Endodermal cell (in vitro differentiated cells): Measurements from ENCODE around the gene CDH13. TPM values are rescaled to one million over a fixed set of nuclear protein-coding genes. Genes with fewer than 3 reads are reported as not detected.
A peak's percentile ranks its signal among the peaks of the same experiment; 100 is the strongest.

Experiments
- DNase-seq: peaks from one replicate; pipeline ENCODE4 v3.0.0-alpha.2; 2017
- H3K27ac ChIP-seq: 2 replicates; pipeline ENCODE4 v1.5.1; 2013; ENCODE audit warnings: mild to moderate bottlenecking, low read depth, low read length, moderate library complexity
- H3K27me3 ChIP-seq: 2 replicates; pipeline ENCODE4 v1.6.1; 2013; ENCODE audit warnings: mild to moderate bottlenecking, low read length, moderate library complexity; ENCODE audit not compliant: insufficient read depth, control insufficient read depth, poor library complexity, severe bottlenecking
- H3K36me3 ChIP-seq: 2 replicates; pipeline ENCODE4 v1.7.0; 2013; ENCODE audit warnings: mild to moderate bottlenecking, low read length, moderate library complexity; ENCODE audit not compliant: control insufficient read depth, insufficient read depth
- H3K4me1 ChIP-seq: one replicate; pipeline ENCODE4 v1.7.0; 2013; ENCODE audit warnings: low read length; ENCODE audit not compliant: control insufficient read depth, insufficient read depth
- H3K4me3 ChIP-seq: 2 replicates; pipeline ENCODE4 v1.5.1; 2013; ENCODE audit warnings: mild to moderate bottlenecking, low read length, moderate library complexity
- H3K9ac ChIP-seq: 2 replicates; pipeline ENCODE4 v1.6.1; 2013; ENCODE audit warnings: mild to moderate bottlenecking, low read length, moderate library complexity; ENCODE audit not compliant: poor library complexity, severe bottlenecking; ENCODE audit errors: extremely low read depth
- H3K9me3 ChIP-seq: 2 replicates; pipeline ENCODE4 v1.6.1; 2013; ENCODE audit warnings: mild to moderate bottlenecking, low read length, moderate library complexity; ENCODE audit not compliant: control insufficient read depth
- H3K27ac Mint-ChIP-seq: 2 replicates; pipeline ENCODE4 v1.8.0; 2020; ENCODE audit warnings: mixed read lengths
- H3K27me3 Mint-ChIP-seq: 2 replicates; pipeline ENCODE4 v1.8.0; 2021; ENCODE audit warnings: mild to moderate bottlenecking, mixed read lengths; ENCODE audit not compliant: insufficient read depth
- H3K36me3 Mint-ChIP-seq: 2 replicates; pipeline ENCODE4 v1.8.0; 2020; ENCODE audit warnings: low read depth, mixed read lengths
- H3K4me1 Mint-ChIP-seq: 2 replicates; pipeline ENCODE4 v1.8.0; 2020; ENCODE audit warnings: mixed read lengths
- H3K4me3 Mint-ChIP-seq: 2 replicates; pipeline ENCODE4 v1.8.0; 2020; ENCODE audit warnings: mild to moderate bottlenecking, moderate library complexity, mixed read lengths
- H3K9me3 Mint-ChIP-seq: 2 replicates; pipeline ENCODE4 v1.8.0; 2020; ENCODE audit warnings: mild to moderate bottlenecking, mixed read lengths
- CTCF ChIP-seq: fragments of 200-600 bp; sonication (generic); conservative IDR thresholded peaks from 2 replicates; pipeline ENCODE4 v1.5.0; 2021; ENCODE audit warnings: antibody characterized with exemption, mild to moderate bottlenecking
- WGBS, 2 experiments: methylation state at CpG; one replicate each; pipeline versions ENCODE4 v1.1.5 to v1.1.7; 2013; ENCODE audit warnings: missing lambda C conversion rate in 2 of 2, mixed read lengths in 1 of 2; ENCODE audit not compliant: insufficient coverage in 1 of 2, insufficient read length in 1 of 2; 5-methylcytosine and 5-hydroxymethylcytosine counted together
- total RNA-seq, 2 donors: library from RNA; stranded (reverse); fragmentation: NEBNext Ultra II Directional in 1 of 2; extraction: Animal tissue kit (Norgen Biotek cat#: 25700) in 1 of 2; gene quantifications; 2 replicates in 1 of 2; 3 replicates in 1 of 2; pipeline ENCODE4 v1.2.1, GENCODE V29; 2021

Gene CDH13
- total RNA-seq, 2 donors from 2014 or later, result 0.86 to 1.8 TPM

GRCh38 chr16:83136419-83136818 lies 509.6 kb downstream of the CDH13 start:
- Histone ChIP-seq H3K27me3 (peaks cover 7% of the 10 kb centered on the region), H3K9me3 (peaks cover 2% of the 10 kb centered on the region), H3K27ac (no peak overlapping the region), H3K4me1 (no peaks in the 10 kb centered on the region), H3K4me3 (no peak overlapping the region), H3K36me3 (no peaks in the 10 kb centered on the region), H3K9ac (no peak overlapping the region)
- Mint-ChIP-seq H3K27ac (no peak overlapping the region), H3K9me3 (peaks cover under 1% of the 10 kb centered on the region), H3K4me1 (peaks cover 3% of the 10 kb centered on the region), H3K36me3 (no peaks in the 10 kb centered on the region), H3K4me3 (no peak overlapping the region), H3K27me3 (peaks cover 71% of the 10 kb centered on the region)
- WGBS, 2 experiments, result 95 to 98% methylated on average over 5 to 8 of the region's 9 CpGs
- no peak for DNase-seq
- no peak for TF ChIP-seq CTCF

- Histone ChIP-seq H3K4me1 (no peaks in the 10 kb centered on the region), H3K9ac (no peak overlapping the region), H3K27me3 (peaks cover 2% of the 10 kb centered on the region), H3K4me3 (no peak overlapping the region), H3K27ac (peak overlapping the region; percentile 80), H3K9me3 (peaks cover 7% of the 10 kb centered on the region), H3K36me3 (no peaks in the 10 kb centered on the region)
- H3K4me1 Mint-ChIP-seq, result peaks cover 3% of the 10 kb centered on the region
- no peak overlapping the region for H3K27ac Mint-ChIP-seq
- peaks cover 1% of the 10 kb centered on the region for H3K9me3 Mint-ChIP-seq
- no peaks in the 10 kb centered on the region for H3K36me3 Mint-ChIP-seq
- no peak for DNase-seq
- H3K27me3 Mint-ChIP-seq, result peaks cover 66% of the 10 kb centered on the region
- no peak overlapping the region for H3K4me3 Mint-ChIP-seq
- TF ChIP-seq CTCF, result no peak
- 77 to 93% methylated on average over 5 of the region's 5 CpGs for WGBS, 2 experiments
These were observed 510.2 kb downstream of the CDH13 start for GRCh38 chr16:83136924-83137323.

- H3K4me1 ChIP-seq, result no peaks in the 10 kb centered on the region
- H3K4me3 ChIP-seq, result no peak overlapping the region
- peak overlapping the region; percentile 80 for H3K27ac ChIP-seq
- Mint-ChIP-seq H3K9me3 (peaks cover 1% of the 10 kb centered on the region), H3K4me1 (peaks cover 3% of the 10 kb centered on the region), H3K27me3 (peaks cover 62% of the 10 kb centered on the region), H3K36me3 (no peaks in the 10 kb centered on the region), H3K4me3 (no peak overlapping the region), H3K27ac (no peak overlapping the region)
- H3K9ac ChIP-seq, result no peak overlapping the region
- TF ChIP-seq CTCF, result no peak
- H3K9me3 ChIP-seq, result peaks cover 9% of the 10 kb centered on the region
- H3K36me3 ChIP-seq, result no peaks in the 10 kb centered on the region
- no peak for DNase-seq
- no peaks in the 10 kb centered on the region for H3K27me3 ChIP-seq
- WGBS, 2 experiments, result 68 to 89% methylated on average over 16 to 17 of the region's 17 CpGs
These were observed 510.6 kb downstream of the CDH13 start for GRCh38 chr16:83137326-83137781.
